Measurements from ENCODE around the gene PCBP3.
"Not testable (repeated sequence)": the region's sequence is repeated elsewhere in the genome, so short reads cannot be mapped to it uniquely, and the experiment has no call there.

Gene PCBP3

GRCh38 chr21:45848805-45849204 lies 205.3 kb downstream of the PCBP3 start:
- Histone ChIP-seq H4K20me1 (ENCODE audit: insufficient read depth) (no peaks in the 10 kb centered on the region), H3K36me3 (ENCODE audit: insufficient read depth) (no peaks in the 10 kb centered on the region), H3K4me1 (ENCODE audit: low read depth, poor library complexity, severe bottlenecking) (no peaks in the 10 kb centered on the region), H3K27me3 (ENCODE audit: insufficient read depth, low read depth) (peaks cover 76% of the 10 kb centered on the region), H2AFZ (ENCODE audit: low read depth) (no peak overlapping the region), H3K4me2 (no peak overlapping the region), H3K4me3 (IDR thresholded peaks at IDR 0.05; ENCODE audit: insufficient read depth, low read depth, low read length) (no peak overlapping the region), H3K27ac (no peak overlapping the region), H3K9ac (no peak overlapping the region), H3K79me2 (ENCODE audit: insufficient read depth, low read depth) (no peaks in the 10 kb centered on the region)
- no peak for TF ChIP-seq CTCF (conservative IDR thresholded peaks at IDR 0.05; ENCODE audit: low read depth, low read length)

- Histone ChIP-seq H3K9ac (no peak overlapping the region), H3K4me2 (no peak overlapping the region), H4K20me1 (ENCODE audit: insufficient read depth) (no peaks in the 10 kb centered on the region), H2AFZ (ENCODE audit: low read depth) (no peak overlapping the region), H3K27ac (no peak overlapping the region), H3K79me2 (ENCODE audit: insufficient read depth, low read depth) (no peaks in the 10 kb centered on the region), H3K36me3 (ENCODE audit: insufficient read depth) (no peaks in the 10 kb centered on the region), H3K4me3 (IDR thresholded peaks at IDR 0.05; ENCODE audit: insufficient read depth, low read depth, low read length) (no peak overlapping the region), H3K27me3 (ENCODE audit: insufficient read depth, low read depth) (peaks cover 85% of the 10 kb centered on the region), H3K4me1 (ENCODE audit: low read depth, poor library complexity, severe bottlenecking) (no peaks in the 10 kb centered on the region)
- no peak for TF ChIP-seq CTCF (conservative IDR thresholded peaks at IDR 0.05; ENCODE audit: low read depth, low read length)
Observed at GRCh38 chr21:45849651-45850050, 206.1 kb downstream of the PCBP3 start.

- no peak overlapping the region for H2AFZ ChIP-seq (ENCODE audit: low read depth)
- no peaks in the 10 kb centered on the region for H4K20me1 ChIP-seq (ENCODE audit: insufficient read depth)
Observed at GRCh38 chr21:45850181-45850580, 206.7 kb downstream of the PCBP3 start.

GRCh38 chr21:45852386-45852785 lies 208.9 kb downstream of the PCBP3 start:
- not testable (repeated sequence) for H2AFZ ChIP-seq (ENCODE audit: low read depth); H3K27ac ChIP-seq; H3K4me1 ChIP-seq (ENCODE audit: low read depth, poor library complexity, severe bottlenecking); H3K79me2 ChIP-seq (ENCODE audit: insufficient read depth, low read depth); H3K9ac ChIP-seq; H3K4me2 ChIP-seq; H3K4me3 ChIP-seq (IDR thresholded peaks at IDR 0.05; ENCODE audit: insufficient read depth, low read depth, low read length); H4K20me1 ChIP-seq (ENCODE audit: insufficient read depth); H3K36me3 ChIP-seq (ENCODE audit: insufficient read depth)
- peaks cover 90% of the 10 kb centered on the region for H3K27me3 ChIP-seq (ENCODE audit: insufficient read depth, low read depth)

More at GRCh38 chr21:45850181-45850580, 206.7 kb downstream of the PCBP3 start:
- peaks cover 89% of the 10 kb centered on the region for H3K27me3 ChIP-seq (ENCODE audit: insufficient read depth, low read depth)
- H3K36me3 ChIP-seq (ENCODE audit: insufficient read depth): no peaks in the 10 kb centered on the region
- no peak overlapping the region for H3K4me3 ChIP-seq (IDR thresholded peaks at IDR 0.05; ENCODE audit: insufficient read depth, low read depth, low read length)
- H3K4me2 ChIP-seq: no peak overlapping the region
- no peak overlapping the region for H3K27ac ChIP-seq
- no peaks in the 10 kb centered on the region for H3K79me2 ChIP-seq (ENCODE audit: insufficient read depth, low read depth)
- no peak overlapping the region for H3K9ac ChIP-seq
- no peak for TF ChIP-seq CTCF (conservative IDR thresholded peaks at IDR 0.05; ENCODE audit: low read depth, low read length)
- H3K4me1 ChIP-seq (ENCODE audit: low read depth, poor library complexity, severe bottlenecking): no peaks in the 10 kb centered on the region

GRCh38 chr21:45852886-45853400 lies 209.4 kb downstream of the PCBP3 start:
- Histone ChIP-seq H3K27me3 (ENCODE audit: insufficient read depth, low read depth) (peaks cover 91% of the 10 kb centered on the region), H3K9ac (no peak overlapping the region), H4K20me1 (ENCODE audit: insufficient read depth) (no peaks in the 10 kb centered on the region), H3K36me3 (ENCODE audit: insufficient read depth) (no peaks in the 10 kb centered on the region), H3K4me3 (IDR thresholded peaks at IDR 0.05; ENCODE audit: insufficient read depth, low read depth, low read length) (no peak overlapping the region), H3K4me1 (ENCODE audit: low read depth, poor library complexity, severe bottlenecking) (no peaks in the 10 kb centered on the region), H2AFZ (ENCODE audit: low read depth) (no peak overlapping the region), H3K27ac (no peak overlapping the region), H3K79me2 (ENCODE audit: insufficient read depth, low read depth) (no peaks in the 10 kb centered on the region), H3K4me2 (no peak overlapping the region)
- no peak for TF ChIP-seq CTCF (conservative IDR thresholded peaks at IDR 0.05; ENCODE audit: low read depth, low read length)
